ENCODE measurements around the gene PPTC7.

DNA sequence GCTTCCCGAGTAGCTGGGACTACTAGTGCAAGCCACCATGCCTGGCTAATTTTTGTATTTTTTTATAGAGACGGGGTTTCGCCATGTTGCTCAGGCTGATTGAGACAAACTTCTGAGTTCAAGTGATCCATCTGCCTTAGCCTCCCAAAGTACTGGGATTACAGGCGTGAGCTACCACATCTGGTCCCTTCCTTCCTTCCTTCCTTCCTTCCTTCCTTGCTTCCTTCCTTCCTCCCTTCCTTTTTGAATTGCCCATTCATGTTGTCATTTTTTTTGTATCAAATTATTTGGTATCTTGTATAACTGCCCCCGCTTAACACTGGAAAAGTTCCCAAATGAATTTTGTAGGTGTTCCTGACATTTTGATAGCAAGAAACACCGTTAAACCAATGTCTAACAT is 69.3 kb downstream of the PPTC7 start:
- TF ChIP-seq POLR2AphosphoS5 (IDR thresholded peaks at IDR 0.05; ENCODE audit: low read depth, low read length) (no peak), TAF1 (IDR thresholded peaks at IDR 0.05; ENCODE audit: borderline replicate concordance, low read depth, low read length) (no peak), POLR2A (IDR thresholded peaks at IDR 0.05; ENCODE audit: low read depth, low read length) (no peak)
